HEK293T (cell line): Measurements from ENCODE around the gene ITPA.

Experiments
- CTCF ChIA-PET: fragments of 350-600 bp; formaldehyde crosslinking; extraction: SDS; loops from one replicate; lab custom pipeline; 2021; ENCODE audit warnings: antibody characterized with exemption, inconsistent platforms; lab: Yijun Ruan, JAX
- POLR2A ChIA-PET: fragments of 350-600 bp; formaldehyde crosslinking; extraction: SDS; loops from one replicate; lab custom pipeline; 2020; ENCODE audit warnings: antibody characterized with exemption, inconsistent platforms; lab: Yijun Ruan, JAX
- DNase-seq: peaks from one replicate; pipeline ENCODE4 v3.0.0; 2012; ENCODE audit warnings: mixed read lengths; ENCODE audit errors: extremely low spot score
- ARNT ChIP-seq: fragments of 450-650 bp; IDR thresholded peaks from 2 replicates; pipeline ENCODE4 v1.6.1; 2017; ENCODE audit warnings: mild to moderate bottlenecking
- BHLHE40 ChIP-seq: fragments of 450-650 bp; IDR thresholded peaks from 2 replicates; pipeline ENCODE4 v1.6.1; 2016; ENCODE audit warnings: mild to moderate bottlenecking, moderate library complexity, borderline replicate concordance
- CTBP1 ChIP-seq: fragments of 450-650 bp; IDR thresholded peaks from 2 replicates; pipeline ENCODE4 v1.6.1; 2016; ENCODE audit warnings: borderline replicate concordance
- ELF4 ChIP-seq: fragments of 450-650 bp; IDR thresholded peaks from 2 replicates; pipeline ENCODE4 v1.6.1; 2017; ENCODE audit warnings: antibody characterized with exemption
- FOXA1 ChIP-seq: fragments of 450-650 bp; IDR thresholded peaks from 2 replicates; pipeline ENCODE4 v1.6.1; 2016; ENCODE audit warnings: mild to moderate bottlenecking
- FOXK2 ChIP-seq: fragments of 450-650 bp; IDR thresholded peaks from 2 replicates; pipeline ENCODE4 v1.6.1; 2016; ENCODE audit warnings: mild to moderate bottlenecking
- FOXM1 ChIP-seq: fragments of 450-650 bp; IDR thresholded peaks from 2 replicates; pipeline ENCODE4 v1.6.1; 2017; ENCODE audit warnings: mild to moderate bottlenecking, borderline replicate concordance
- HDGF ChIP-seq: fragments of 450-650 bp; IDR thresholded peaks from 2 replicates; pipeline ENCODE4 v1.6.1; 2017; ENCODE audit warnings: antibody characterized with exemption, borderline replicate concordance
- L3MBTL2 ChIP-seq: fragments of 450-650 bp; conservative IDR thresholded peaks from 2 replicates; pipeline ENCODE4 v1.6.1; 2016; ENCODE audit warnings: mild to moderate bottlenecking
- LEF1 ChIP-seq: fragments of 450-650 bp; IDR thresholded peaks from 2 replicates; pipeline ENCODE4 v1.6.1; 2017; ENCODE audit warnings: mild to moderate bottlenecking, borderline replicate concordance
- NFRKB ChIP-seq: fragments of 450-650 bp; IDR thresholded peaks from 2 replicates; pipeline ENCODE4 v1.6.1; 2016; ENCODE audit warnings: mild to moderate bottlenecking, moderate library complexity
- SP1 ChIP-seq: fragments of 450-650 bp; IDR thresholded peaks from 2 replicates; pipeline ENCODE4 v1.6.1; 2017
- SUZ12 ChIP-seq: fragments of 450-650 bp; IDR thresholded peaks from 2 replicates; pipeline ENCODE4 v1.6.1; 2016; ENCODE audit warnings: mild to moderate bottlenecking
- TARDBP ChIP-seq: fragments of 450-650 bp; IDR thresholded peaks from 2 replicates; pipeline ENCODE4 v1.6.1; 2016
- ZNF384 ChIP-seq: fragments of 450-650 bp; IDR thresholded peaks from 2 replicates; pipeline ENCODE4 v1.6.1; 2016
- TF ChIP-seq, protein P1 (sequence below): fragments of 450-650 bp; IDR thresholded peaks from 2 replicates; pipeline ENCODE4 v1.6.1; 2016

Gene ITPA

DNA sequence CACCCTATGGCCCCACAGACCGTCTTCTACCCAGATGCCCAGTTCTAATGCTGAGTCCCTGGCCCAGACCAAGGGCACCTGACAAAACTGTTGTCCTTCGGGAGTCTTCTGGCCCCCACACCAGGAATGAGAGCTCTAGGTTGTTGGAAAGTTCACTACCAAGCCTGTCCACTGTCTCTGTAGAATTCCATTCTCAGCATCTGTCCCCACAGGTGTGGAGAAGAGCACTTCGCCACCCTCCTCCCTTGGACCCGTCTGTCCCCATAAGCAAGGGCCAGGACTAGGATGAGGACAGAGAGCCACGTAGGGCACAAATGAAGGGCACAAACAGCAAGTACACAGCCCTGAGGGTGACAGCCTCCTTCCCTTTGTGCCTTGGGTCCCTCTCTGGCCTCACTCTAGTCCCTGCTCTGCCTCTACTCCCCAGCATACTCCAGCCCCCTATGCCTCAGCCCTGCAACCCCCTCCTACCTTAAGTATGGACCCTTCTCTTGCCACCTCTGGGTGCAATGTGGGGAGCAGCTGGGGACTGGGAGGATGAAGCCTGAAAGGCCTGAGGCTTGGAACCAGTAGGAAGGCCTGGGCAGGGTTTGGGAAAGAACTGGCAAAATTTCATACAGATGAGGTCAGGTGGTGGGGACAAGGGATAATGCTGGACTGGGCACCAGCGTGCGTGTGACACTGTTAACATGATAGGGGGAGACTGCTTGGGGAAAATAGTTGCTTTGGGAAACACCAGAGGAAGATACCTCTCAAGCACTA, 40.3 kb upstream of the ITPA start:
- TF ChIP-seq ELF4 = no peak
- no peak for TF ChIP-seq SUZ12
- TF ChIP-seq, protein P1, sequence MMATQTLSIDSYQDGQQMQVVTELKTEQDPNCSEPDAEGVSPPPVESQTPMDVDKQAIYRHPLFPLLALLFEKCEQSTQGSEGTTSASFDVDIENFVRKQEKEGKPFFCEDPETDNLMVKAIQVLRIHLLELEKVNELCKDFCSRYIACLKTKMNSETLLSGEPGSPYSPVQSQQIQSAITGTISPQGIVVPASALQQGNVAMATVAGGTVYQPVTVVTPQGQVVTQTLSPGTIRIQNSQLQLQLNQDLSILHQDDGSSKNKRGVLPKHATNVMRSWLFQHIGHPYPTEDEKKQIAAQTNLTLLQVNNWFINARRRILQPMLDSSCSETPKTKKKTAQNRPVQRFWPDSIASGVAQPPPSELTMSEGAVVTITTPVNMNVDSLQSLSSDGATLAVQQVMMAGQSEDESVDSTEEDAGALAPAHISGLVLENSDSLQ = no peak
- TF ChIP-seq CTBP1 = no peak
- TF ChIP-seq BHLHE40 = no peak
- TF ChIP-seq FOXM1 = no peak
- no peak for TF ChIP-seq ZNF384
- TF ChIP-seq ARNT = no peak
- TF ChIP-seq SP1 = no peak
- no peak for TF ChIP-seq FOXA1
- no peak for TF ChIP-seq HDGF
- no peak for TF ChIP-seq TARDBP
- TF ChIP-seq LEF1 = no peak
- TF ChIP-seq NFRKB = no peak
- TF ChIP-seq L3MBTL2 = no peak
- TF ChIP-seq FOXK2 = no peak
- POLR2A ChIA-PET = interaction anchor here (1.3 kb wide), 1 partner anchor 10 kb away, joined by 3 read pairs; the partner anchor contains the start of genes FASTKD5 and UBOX5
- DNase-seq = no peak
- CTCF ChIA-PET = no interaction called here

DNA sequence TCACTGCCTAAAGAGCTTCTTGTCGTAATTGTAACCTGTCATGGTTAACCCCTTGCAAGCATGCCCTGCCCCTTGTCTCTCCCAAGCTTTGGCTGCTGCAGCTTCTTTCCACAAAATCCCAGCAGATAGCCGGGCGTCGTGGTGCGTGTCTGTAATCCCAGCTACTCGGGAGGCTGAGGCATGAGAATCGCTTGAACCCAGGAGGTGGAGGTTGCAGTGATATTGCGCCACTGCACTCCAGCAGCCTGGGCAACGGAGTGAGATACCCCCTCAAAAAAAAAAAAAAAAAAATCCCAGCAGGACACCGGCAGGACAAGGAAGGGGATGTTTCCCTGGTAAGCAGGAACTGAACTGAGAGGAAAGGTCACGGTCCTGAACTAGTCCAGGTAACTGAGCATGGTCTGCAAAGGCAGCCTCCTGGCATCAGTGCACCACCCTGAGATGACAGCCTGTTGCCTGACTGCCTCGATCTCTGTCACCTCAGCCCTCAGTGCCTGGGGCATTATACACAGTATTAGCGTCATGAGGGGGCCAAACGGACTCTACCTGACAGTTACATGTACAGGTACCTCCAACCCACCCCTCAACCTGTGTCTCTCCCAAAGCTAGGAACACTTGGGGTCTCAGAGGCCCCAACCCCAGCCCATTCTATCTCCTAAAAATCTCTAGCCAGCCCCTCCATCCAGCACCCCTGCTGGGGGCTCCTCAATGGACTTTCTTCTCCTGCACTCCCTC, 37.7 kb upstream of the ITPA start:
- no peak for DNase-seq
- TF ChIP-seq FOXA1 (no peak), FOXM1 (no peak), SUZ12 (no peak), ARNT (no peak), TARDBP (no peak), CTBP1 (no peak), FOXK2 (no peak), NFRKB (no peak)
- ChIA-PET POLR2A (interaction anchor here (1.8 to 2.9 kb wide), 3 partner anchors 10 to 12 kb away, joined by 4 to 13 read pairs (median 13); partner anchors contain the start of genes FASTKD5 and UBOX5), CTCF (interaction anchor here (0.6 kb wide), 1 partner anchor 99 kb away, joined by 4 read pairs; no protein-coding TSS in a partner anchor)

DNA sequence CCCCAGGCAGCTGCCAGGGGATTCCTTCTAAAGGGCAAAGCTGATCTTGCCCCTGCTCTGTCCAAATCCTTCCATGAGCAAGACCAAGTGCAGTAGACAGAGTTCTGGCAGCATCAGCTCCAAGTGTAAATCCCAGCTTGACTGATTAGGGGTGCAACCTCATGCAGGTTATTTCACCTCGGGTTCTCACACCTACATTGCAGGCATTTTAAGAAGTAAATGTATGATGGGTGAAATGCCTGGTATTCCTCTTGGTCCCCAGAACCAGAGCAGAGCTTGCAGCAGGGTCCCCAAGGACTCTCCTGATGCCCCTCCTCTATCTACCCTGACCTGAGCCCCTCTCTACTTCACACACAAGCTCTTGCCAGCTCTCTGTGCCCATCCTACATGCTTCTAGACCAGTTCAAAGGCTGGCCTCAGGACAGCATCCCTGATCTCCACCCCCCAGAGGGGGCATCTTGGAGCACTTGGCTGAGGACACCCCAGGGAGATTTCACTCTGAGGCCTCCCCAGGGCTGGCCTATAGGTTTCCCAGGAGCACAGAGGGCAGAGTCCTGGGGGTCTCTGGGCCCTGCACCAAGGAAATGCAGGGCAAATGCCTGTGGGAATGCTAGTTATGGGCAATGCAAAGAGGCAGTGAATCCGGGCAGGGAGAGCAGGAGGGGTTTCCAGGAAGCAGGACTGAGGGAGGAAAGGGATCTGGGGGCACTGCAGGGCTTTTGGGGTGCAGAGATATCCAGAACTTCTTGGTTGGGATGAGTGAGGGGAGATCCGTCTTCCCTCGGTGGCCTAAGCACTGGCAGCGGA, 37.0 kb upstream of the ITPA start:
- CTCF ChIA-PET = interaction anchor here (0.6 to 0.7 kb wide), 2 partner anchors 12 to 98 kb away, joined by 3 to 4 read pairs; no protein-coding TSS in a partner anchor
- no peak for TF ChIP-seq HDGF
- no peak for TF ChIP-seq BHLHE40
- TF ChIP-seq NFRKB = no peak
- no peak for TF ChIP-seq ZNF384
- TF ChIP-seq ARNT = no peak
- TF ChIP-seq LEF1 = no peak
- TF ChIP-seq, protein P1 = no peak
- TF ChIP-seq TARDBP = no peak
- no peak for DNase-seq
- POLR2A ChIA-PET = interaction anchor here (1.8 to 2.9 kb wide), 3 partner anchors 11 to 13 kb away, joined by 4 to 13 read pairs (median 13); partner anchors contain the start of genes FASTKD5 and UBOX5

DNA sequence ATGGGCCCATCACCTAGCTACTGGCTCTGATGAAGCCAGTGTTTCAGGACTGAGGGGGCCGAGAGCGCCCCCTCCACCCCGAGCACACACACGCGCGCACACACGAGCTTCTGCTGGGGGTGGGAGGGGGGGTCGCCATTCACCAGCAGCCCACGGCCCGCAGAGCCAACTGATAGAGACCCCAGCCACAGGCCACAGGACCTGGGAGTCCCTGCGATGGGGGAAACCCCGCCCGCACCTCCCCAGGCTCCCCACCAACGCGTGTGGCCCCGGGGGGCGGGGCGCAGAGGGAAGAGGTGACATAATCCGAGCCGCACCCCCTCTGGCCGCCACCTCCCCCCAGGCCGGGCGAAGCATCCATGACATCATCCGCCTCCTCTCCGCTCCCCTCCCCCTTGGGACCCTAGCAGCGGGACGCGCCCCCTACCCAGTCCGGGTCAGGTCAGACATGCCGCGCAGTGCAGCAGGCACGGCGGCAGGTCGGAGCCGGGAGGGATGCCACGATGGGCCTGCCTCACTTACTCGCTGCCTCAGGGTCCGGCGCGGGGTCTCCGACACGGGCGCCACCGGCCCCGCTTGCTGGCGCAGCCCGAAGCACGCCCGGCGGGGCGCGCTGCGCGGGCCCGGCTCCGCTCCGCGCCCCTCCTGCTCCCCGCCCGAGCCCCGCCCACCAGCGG, 36.2 kb upstream of the ITPA start, which contains the start of gene LZTS3:
Gene LZTS3, minus strand, starts transcription at position 617 of the 677 bp plus-strand sequence. CDS start 6,386 bp downstream, outside the sequence.
- DNase-seq = peak; percentile 64
- ChIA-PET CTCF (interaction anchor here (0.7 kb wide), 1 partner anchor 12 kb away, joined by 3 read pairs; no protein-coding TSS in a partner anchor), POLR2A (interaction anchor here (0.7 to 2.9 kb wide), 3 partner anchors 11 to 14 kb away, joined by 4 to 13 read pairs (median 13); partner anchors contain the start of genes FASTKD5 and UBOX5)
- TF ChIP-seq ZNF384 = no peak
- TF ChIP-seq CTBP1 = no peak
- TF ChIP-seq LEF1 = no peak
- no peak for TF ChIP-seq FOXK2
- TF ChIP-seq HDGF = no peak
- TF ChIP-seq FOXA1 = no peak
- TF ChIP-seq, protein P1 = no peak
